Activated B cell treated with CpG ODN at 0.5 μM for 24 hours (primary cell): ENCODE results near the gene ALK. TPM values are rescaled to one million over a fixed set of nuclear protein-coding genes. Genes with fewer than 3 reads are reported as not detected.

Experiments used
- ATAC-seq: fragments of 200-7000 bp; cut with Tn5 transposase; one replicate; pipeline ENCODE4 v1.10.0; 2021; ENCODE audit warnings: low read depth, mild to moderate bottlenecking, moderate library complexity
- CTCF ChIA-PET: fragments of 350-600 bp; sonication (Branson Sonifier 250); formaldehyde crosslinking; loops from one replicate; lab custom pipeline; 2021; ENCODE audit warnings: antibody characterized with exemption; lab: Charles Lee
- POLR2A ChIA-PET: fragments of 350-600 bp; sonication (Branson Sonifier 250); formaldehyde crosslinking; loops from one replicate; lab custom pipeline; 2021; ENCODE audit warnings: antibody characterized with exemption; lab: Charles Lee
- DNase-seq: peaks from one replicate; pipeline ENCODE4 v3.0.0; 2022
- H3K27ac Mint-ChIP-seq: one replicate; pipeline ENCODE4 v1.8.0; 2020; ENCODE audit warnings: mixed read lengths
- H3K27me3 Mint-ChIP-seq: one replicate; pipeline ENCODE4 v1.8.0; 2021; ENCODE audit warnings: mixed read lengths
- H3K36me3 Mint-ChIP-seq: one replicate; pipeline ENCODE4 v1.8.0; 2021; ENCODE audit warnings: low read depth, mixed read lengths
- H3K4me1 Mint-ChIP-seq: one replicate; pipeline ENCODE4 v1.8.0; 2021; ENCODE audit warnings: mixed read lengths
- H3K4me3 Mint-ChIP-seq: one replicate; pipeline ENCODE4 v1.8.0; 2020; ENCODE audit warnings: mild to moderate bottlenecking, mixed read lengths
- H3K9me3 Mint-ChIP-seq: one replicate; pipeline ENCODE4 v1.8.0; 2020; ENCODE audit warnings: mixed read lengths
- intact Hi-C: fragments of 100-400 bp; cut with micrococcal nuclease; formaldehyde crosslinking; loops from one replicate; pipeline ENCODE4 v1.15.1; 2024
- total RNA-seq: library from RNA; stranded (reverse); gene quantifications from 2 replicates; pipeline ENCODE4 v1.2.3, GENCODE V29; 2022
- TF ChIP-seq, protein P1 (sequence below): fragments of 200-600 bp; IDR thresholded peaks from one replicate; pipeline ENCODE4 v1.8.0; 2022; ENCODE audit warnings: antibody characterized with exemption, mild to moderate bottlenecking

ALK gene
- total RNA-seq, 1 donor from 2014 or later, result not detected

GRCh38 chr2:29235411-29235810, 686.0 kb downstream of the ALK start:
- no peaks in the 10 kb centered on the region for H3K4me1 Mint-ChIP-seq
- POLR2A ChIA-PET, result no interaction called here
- ATAC-seq (no peak), DNase-seq (no peak)
- no peaks in the 10 kb centered on the region for H3K9me3 Mint-ChIP-seq
- H3K4me3 Mint-ChIP-seq, result no peak overlapping the region
- no peaks in the 10 kb centered on the region for H3K36me3 Mint-ChIP-seq
- peaks cover 14% of the 10 kb centered on the region for H3K27me3 Mint-ChIP-seq
- TF ChIP-seq, protein P1, sequence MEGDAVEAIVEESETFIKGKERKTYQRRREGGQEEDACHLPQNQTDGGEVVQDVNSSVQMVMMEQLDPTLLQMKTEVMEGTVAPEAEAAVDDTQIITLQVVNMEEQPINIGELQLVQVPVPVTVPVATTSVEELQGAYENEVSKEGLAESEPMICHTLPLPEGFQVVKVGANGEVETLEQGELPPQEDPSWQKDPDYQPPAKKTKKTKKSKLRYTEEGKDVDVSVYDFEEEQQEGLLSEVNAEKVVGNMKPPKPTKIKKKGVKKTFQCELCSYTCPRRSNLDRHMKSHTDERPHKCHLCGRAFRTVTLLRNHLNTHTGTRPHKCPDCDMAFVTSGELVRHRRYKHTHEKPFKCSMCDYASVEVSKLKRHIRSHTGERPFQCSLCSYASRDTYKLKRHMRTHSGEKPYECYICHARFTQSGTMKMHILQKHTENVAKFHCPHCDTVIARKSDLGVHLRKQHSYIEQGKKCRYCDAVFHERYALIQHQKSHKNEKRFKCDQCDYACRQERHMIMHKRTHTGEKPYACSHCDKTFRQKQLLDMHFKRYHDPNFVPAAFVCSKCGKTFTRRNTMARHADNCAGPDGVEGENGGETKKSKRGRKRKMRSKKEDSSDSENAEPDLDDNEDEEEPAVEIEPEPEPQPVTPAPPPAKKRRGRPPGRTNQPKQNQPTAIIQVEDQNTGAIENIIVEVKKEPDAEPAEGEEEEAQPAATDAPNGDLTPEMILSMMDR, result no peak
- H3K27ac Mint-ChIP-seq, result no peak overlapping the region
- intact Hi-C loops, result no loop called here
- CTCF ChIA-PET, result no interaction called here

DNA sequence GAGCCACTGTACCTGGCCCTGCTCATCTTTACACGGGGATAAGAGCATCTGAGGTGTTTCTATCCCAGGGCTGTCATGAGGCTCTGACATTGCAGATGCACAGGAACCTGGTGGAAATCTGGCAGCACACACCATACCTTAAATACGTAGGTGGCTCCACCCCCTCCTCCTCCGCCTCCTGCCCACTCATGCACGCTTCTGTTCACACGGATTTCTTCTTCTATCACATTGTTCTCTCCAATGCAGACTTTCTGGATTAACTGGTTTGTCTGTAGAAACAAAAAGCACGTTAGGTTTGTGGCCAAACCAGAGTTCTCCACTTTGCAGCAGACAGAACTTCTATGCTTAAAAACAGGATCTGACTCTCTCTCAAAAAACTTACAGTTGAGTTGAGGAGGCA, 688.0 kb downstream of the ALK start:
- ChIA-PET CTCF (no interaction called here), POLR2A (no interaction called here)
- ATAC-seq (no peak), DNase-seq (no peak)
- intact Hi-C loops, result no loop called here
- no peaks in the 10 kb centered on the region for H3K4me1 Mint-ChIP-seq
- no peak overlapping the region for H3K27ac Mint-ChIP-seq
- no peaks in the 10 kb centered on the region for H3K9me3 Mint-ChIP-seq
- H3K4me3 Mint-ChIP-seq, result no peak overlapping the region
- H3K27me3 Mint-ChIP-seq, result peaks cover 14% of the 10 kb centered on the region
- TF ChIP-seq, protein P1, result no peak
- H3K36me3 Mint-ChIP-seq, result no peaks in the 10 kb centered on the region

DNA sequence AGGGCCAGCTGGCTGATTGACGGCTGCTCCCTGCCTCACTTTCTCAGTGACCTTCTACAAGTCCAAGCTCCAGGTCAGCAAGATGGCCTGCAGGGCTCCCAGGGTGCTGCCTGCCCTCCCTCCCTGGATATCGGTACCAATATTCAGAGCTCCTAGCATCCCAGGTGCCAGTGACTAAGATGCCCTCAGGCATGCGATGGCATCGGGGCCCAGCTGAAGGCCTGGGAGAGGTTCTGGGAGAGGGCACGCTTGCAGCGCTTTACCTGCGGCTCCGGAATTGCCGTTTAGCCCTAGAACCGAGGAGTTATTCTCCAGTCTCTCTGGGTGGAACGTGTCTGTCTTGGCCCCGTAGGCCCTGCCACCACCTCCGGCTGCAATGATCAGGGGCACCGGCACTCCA, 689.3 kb downstream of the ALK start:
- Mint-ChIP-seq H3K9me3 (no peaks in the 10 kb centered on the region), H3K27ac (no peak overlapping the region), H3K36me3 (no peaks in the 10 kb centered on the region), H3K4me1 (no peaks in the 10 kb centered on the region), H3K27me3 (peaks cover 11% of the 10 kb centered on the region), H3K4me3 (no peak overlapping the region)
- DNase-seq (no peak), ATAC-seq (no peak)
- intact Hi-C loops, result no loop called here
- ChIA-PET CTCF (no interaction called here), POLR2A (no interaction called here)
- TF ChIP-seq, protein P1, result no peak

DNA sequence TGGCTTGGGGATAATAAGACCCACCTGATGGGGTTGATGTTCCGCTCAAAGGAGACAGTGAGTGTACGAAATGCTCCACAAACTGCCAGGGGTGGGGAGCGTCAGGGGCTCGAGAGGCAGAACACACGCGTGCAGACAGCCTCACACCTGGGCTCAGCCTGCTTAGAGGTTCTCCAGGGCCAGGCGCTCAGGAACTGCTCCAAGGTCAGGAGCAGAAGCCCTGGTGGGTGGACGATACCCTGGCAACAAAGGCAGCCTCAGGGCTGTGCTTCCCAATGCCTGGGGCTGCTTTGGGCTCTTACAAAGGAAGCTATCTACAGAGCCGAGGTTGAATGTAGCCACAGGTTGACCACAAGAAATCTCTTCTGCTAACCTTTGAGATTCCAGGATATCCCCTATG, 691.7 kb downstream of the ALK start:
- Mint-ChIP-seq H3K4me1 (no peaks in the 10 kb centered on the region), H3K27me3 (peaks cover 14% of the 10 kb centered on the region), H3K27ac (no peak overlapping the region), H3K4me3 (no peak overlapping the region), H3K36me3 (no peaks in the 10 kb centered on the region), H3K9me3 (no peaks in the 10 kb centered on the region)
- ChIA-PET POLR2A (no interaction called here), CTCF (no interaction called here)
- ATAC-seq, result no peak
- no peak for DNase-seq
- intact Hi-C loops, result no loop called here
- TF ChIP-seq, protein P1, result no peak

- Mint-ChIP-seq H3K9me3 (no peaks in the 10 kb centered on the region), H3K27ac (no peak overlapping the region), H3K27me3 (peaks cover 13% of the 10 kb centered on the region), H3K4me1 (no peaks in the 10 kb centered on the region), H3K4me3 (no peak overlapping the region), H3K36me3 (no peaks in the 10 kb centered on the region)
- intact Hi-C loops, result no loop called here
- CTCF ChIA-PET, result no interaction called here
- ATAC-seq (no peak), DNase-seq (no peak)
- TF ChIP-seq, protein P1, result no peak
- POLR2A ChIA-PET, result no interaction called here
These were observed 692.4 kb downstream of the ALK start for GRCh38 chr2:29228947-29229346.
